GM12878 (cell line): ENCODE measurements around the gene PDIA4. TPM values are rescaled to one million over a fixed set of nuclear protein-coding genes. Genes with fewer than 3 reads are reported as not detected.

Experiments used
- ATAC-seq: fragments of 200-7000 bp; cut with Tn5 transposase; 3 replicates; pipeline ENCODE4 v1.9.1; 2020; ENCODE audit warnings: mild to moderate bottlenecking, moderate library complexity
- BruUV-seq: library from RNA; stranded (reverse); fragments of 400-500 nt; replicated peaks from 2 replicates; lab custom pipeline; 2021; lab: Mats Ljungman, UMichigan
- CTCF ChIA-PET: fragments of 300-600 bp; sonication (Branson Sonifier 250); formaldehyde crosslinking; extraction: SDS; loops from one replicate; lab custom pipeline; 2021; ENCODE audit warnings: inconsistent platforms; lab: Yijun Ruan, JAX
- POLR2A ChIA-PET: fragments of 350-600 bp; formaldehyde crosslinking; extraction: SDS; loops from one replicate; lab custom pipeline; 2021; ENCODE audit warnings: inconsistent platforms; lab: Charles Lee
- RAD21 ChIA-PET: fragments of 300-600 bp; sonication (Branson Sonifier 250); formaldehyde crosslinking; loops from one replicate; lab custom pipeline; 2023; ENCODE audit warnings: antibody characterized with exemption; ENCODE audit not compliant: unreplicated experiment; lab: Charles Lee
- SMC1A ChIA-PET: fragments of 300-600 bp; sonication (Branson Sonifier 250); formaldehyde crosslinking; loops from one replicate; lab custom pipeline; 2023; ENCODE audit not compliant: unreplicated experiment, uncharacterized antibody; lab: Charles Lee
- DNase-seq: peaks from one replicate; pipeline ENCODE4 v3.0.0-alpha.2; 2011; ENCODE audit warnings: low read depth, low spot score
- FAIRE-seq: peaks from 3 replicates; lab custom pipeline; 2011; peaks lifted over from hg19 to GRCh38; lab: Jason Lieb, UNC
- H2AFZ ChIP-seq: 2 replicates; pipeline ENCODE4 v1.6.0; 2011; ENCODE audit warnings: low read depth, low read length, control low read depth; ENCODE audit not compliant: control insufficient read depth
- H3K27ac ChIP-seq: 2 replicates; pipeline ENCODE4 v1.5.1; 2011; ENCODE audit warnings: control low read depth; ENCODE audit not compliant: control insufficient read depth, insufficient read depth
- H3K27me3 ChIP-seq, 2 experiments: replicated peaks in 1 of 2; 2 replicates each; pipeline versions ENCODE4 v1.6.0 to v1.6.1; 2011; ENCODE audit warnings: low read length in 1 of 2; ENCODE audit not compliant: control insufficient read depth in 2 of 2, insufficient read depth in 2 of 2
- H3K36me3 ChIP-seq, 2 experiments: 2 replicates each; pipeline ENCODE4 v1.5.1; 2011; ENCODE audit warnings: low read length in 1 of 2; ENCODE audit not compliant: control insufficient read depth in 2 of 2, insufficient read depth in 2 of 2
- H3K4me1 ChIP-seq: 2 replicates; pipeline ENCODE4 v1.6.1; 2011; ENCODE audit warnings: mild to moderate bottlenecking, low read length, moderate library complexity, mixed read lengths; ENCODE audit not compliant: control insufficient read depth, insufficient read depth
- H3K4me2 ChIP-seq: 2 replicates; pipeline ENCODE4 v1.6.0; 2011; ENCODE audit warnings: control low read depth; ENCODE audit not compliant: control insufficient read depth, insufficient read depth
- H3K4me3 ChIP-seq: fragments of 200-600 bp; sonication (generic); 2 replicates; pipeline ENCODE4 v1.5.1; 2016
- H3K79me2 ChIP-seq: 2 replicates; pipeline ENCODE4 v1.6.0; 2011; ENCODE audit warnings: low read length; ENCODE audit not compliant: control insufficient read depth, insufficient read depth
- H3K9ac ChIP-seq: 2 replicates; pipeline ENCODE4 v1.8.0; 2011; ENCODE audit warnings: low read length, control low read depth, mixed read lengths; ENCODE audit not compliant: control insufficient read depth, insufficient read depth
- H3K9me3 ChIP-seq: replicated peaks from 3 replicates; pipeline ENCODE4 v1.5.1; 2011; ENCODE audit warnings: mild to moderate bottlenecking, low read length; ENCODE audit not compliant: control insufficient read depth, insufficient read depth
- H4K20me1 ChIP-seq: 2 replicates; pipeline ENCODE4 v1.6.0; 2011; ENCODE audit not compliant: control insufficient read depth, insufficient read depth
- CUX1 ChIP-seq: IDR thresholded peaks from 2 replicates; pipeline ENCODE4 v1.6.1; 2012; ENCODE audit warnings: improper control_type of control experiment, low read depth, low read length; ENCODE audit not compliant: insufficient replicate concordance
- EGR1 ChIP-seq, 2 experiments: IDR thresholded peaks; 1 replicate in 1 of 2; 2 replicates in 1 of 2; pipeline ENCODE4 v1.6.1; 2011 to 2012; ENCODE audit warnings: low read depth in 2 of 2, low read length in 2 of 2, borderline replicate concordance in 1 of 2, mild to moderate bottlenecking in 1 of 2, moderate library complexity in 1 of 2
- EZH2 ChIP-seq: IDR thresholded peaks from 2 replicates; pipeline ENCODE4 v1.6.1; 2012; ENCODE audit warnings: low read depth, mild to moderate bottlenecking, control low read depth, inconsistent platforms, low read length, borderline replicate concordance; ENCODE audit not compliant: control insufficient read depth
- GABPA ChIP-seq: IDR thresholded peaks from 2 replicates; pipeline ENCODE4 v1.6.1; 2014; ENCODE audit warnings: antibody characterized with exemption, low read depth, mild to moderate bottlenecking, inconsistent platforms
- HDAC6 ChIP-seq: fragments of 200-600 bp; sonication (generic); IDR thresholded peaks from one replicate; pipeline ENCODE4 v1.8.0; 2017; ENCODE audit warnings: antibody characterized with exemption; ENCODE audit not compliant: unreplicated experiment
- KLF5 ChIP-seq: fragments of 450-650 bp; IDR thresholded peaks from 2 replicates; pipeline ENCODE4 v1.6.1; 2014; ENCODE audit warnings: mild to moderate bottlenecking; ENCODE audit not compliant: partially characterized antibody
- MXI1 ChIP-seq: fragments of 150-350 bp; IDR thresholded peaks from 2 replicates; pipeline ENCODE4 v1.6.1; 2011; ENCODE audit warnings: low read depth, mild to moderate bottlenecking, inconsistent platforms, low read length, improper control_type of control experiment
- NFYA ChIP-seq: IDR thresholded peaks from 2 replicates; pipeline ENCODE4 v1.6.1; 2011; ENCODE audit warnings: low read depth, mild to moderate bottlenecking, low read length, improper control_type of control experiment, borderline replicate concordance
- SPI1 ChIP-seq: IDR thresholded peaks from 2 replicates; pipeline ENCODE4 v1.6.1; 2011; ENCODE audit warnings: low read depth, mild to moderate bottlenecking, low read length, moderate library complexity, borderline replicate concordance; ENCODE audit not compliant: insufficient read depth
- TCF3 ChIP-seq: IDR thresholded peaks from 2 replicates; pipeline ENCODE4 v1.6.1; 2012; ENCODE audit warnings: low read depth, mild to moderate bottlenecking, low read length, borderline replicate concordance; ENCODE audit not compliant: insufficient read depth
- WGBS: methylation state at CpG from one replicate; pipeline ENCODE4 v1.1.6; 2016; ENCODE audit warnings: low lambda C conversion rate; ENCODE audit not compliant: insufficient replicate concordance, insufficient coverage; ENCODE audit errors: missing lambda C conversion rate; 5-methylcytosine and 5-hydroxymethylcytosine counted together
- in situ Hi-C: fragments of 300-500 bp; cut with MboI; formaldehyde crosslinking; loops from 9 replicates; pipeline ENCODE4 v1.14.3; 2018; ENCODE audit warnings: mixed read lengths
- intact Hi-C: fragments of 100-400 bp; cut with micrococcal nuclease; formaldehyde crosslinking; loops from one replicate; pipeline ENCODE4 v1.14.2; 2022; ENCODE audit not compliant: unreplicated experiment
- polyA plus RNA-seq, 11 experiments: library from polyadenylated mRNA; depleted of rRNA in 4 of 11; unstranded in 6 of 11; stranded (reverse) in 5 of 11; fragments of >200 nt; fragmentation: Nextera tagmentation in 4 of 11; fragmentation: Illumina TruSeq in 1 of 11; extraction: Ambion mirVana in 4 of 11; extraction: Trizol in 1 of 11; gene quantifications; 1 replicate in 1 of 11; 2 replicates in 10 of 11; pipeline versions ENCODE4 v1.2.1 to v1.2.3, GENCODE V29; 2011 to 2016; ENCODE audit warnings: inconsistent platforms in 2 of 11, missing spikeins in 2 of 11, low read depth in 1 of 11
- total RNA-seq, 4 experiments: library from RNA; depleted of rRNA in 3 of 4; stranded (reverse); fragments of >200 nt in 3 of 4; fragmentation: Illumina TruSeq in 1 of 4; extraction: Trizol in 1 of 4; gene quantifications; 2 replicates each; pipeline versions ENCODE4 v1.2.1 to v1.2.3, GENCODE V29; 2013 to 2021

PDIA4 gene
- total and polyA plus RNA-seq, 10 of the 15 experiments (the other 5 are each of a cell fraction or from before 2014, with no cell fraction given), result 7.1 to 306 (median 106) TPM

- no peaks in the 10 kb centered on the region for H4K20me1 ChIP-seq
- CTCF ChIA-PET, result interaction anchor here (1.6 kb wide), 1 partner anchor 21 kb away, joined by 4 read pairs; no protein-coding TSS in a partner anchor
- no peak overlapping the region for H3K4me3 ChIP-seq
- H3K27ac ChIP-seq, result no peak overlapping the region
- no peaks in the 10 kb centered on the region for H3K9me3 ChIP-seq
- peaks cover 5 to 13% of the 10 kb centered on the region in 2 experiments; a peak in 3 of 4 replicates for H3K36me3 ChIP-seq
- H3K9ac ChIP-seq, result no peak overlapping the region
- no peaks in the 10 kb centered on the region for H3K79me2 ChIP-seq
- 97% methylated on average over 29 of the region's 29 CpGs for WGBS
- H3K4me1 ChIP-seq, result no peaks in the 10 kb centered on the region
- BruUV-seq, result no TSS peak
- FAIRE-seq (no peak), ATAC-seq (no peak), DNase-seq (no peak)
- no peaks in the 10 kb centered on the region for H3K27me3 ChIP-seq
- TF ChIP-seq NFYA, result no peak
- TF ChIP-seq CUX1, result no peak
- no peak for TF ChIP-seq EZH2
- TF ChIP-seq HDAC6, result no peak
- no peak for TF ChIP-seq EGR1 (IDR thresholded peaks at IDR 0.05; ENCODE audit: borderline replicate concordance in 1 of 2, low read depth in 2 of 2, low read length in 2 of 2)
- no peak for TF ChIP-seq SPI1
- no peak for TF ChIP-seq GABPA
- no peak for TF ChIP-seq MXI1
- no peak for TF ChIP-seq TCF3
- no peak for TF ChIP-seq KLF5
- in situ Hi-C loops, result no loop called here
- intact Hi-C loops, result no loop called here
- SMC1A ChIA-PET, result no interaction called here
- no peak overlapping the region for H2AFZ ChIP-seq
- POLR2A ChIA-PET, result no interaction called here
- H3K4me2 ChIP-seq, result no peak overlapping the region
- RAD21 ChIA-PET, result no interaction called here
Observed at GRCh38 chr7:149071182-149071635, 42.9 kb upstream of the PDIA4 start.
